GM19240 (cell line): ENCODE measurements around the gene CHCHD5.
"Not testable (repeated sequence)": the region's sequence is repeated elsewhere in the genome, so short reads cannot be mapped to it uniquely, and the experiment has no call there.

Experiments used
- DNase-seq: peaks from one replicate; pipeline ENCODE4 v3.0.0; 2011; ENCODE audit warnings: low spot score; ENCODE audit not compliant: insufficient read length

The CHCHD5 gene

DNA sequence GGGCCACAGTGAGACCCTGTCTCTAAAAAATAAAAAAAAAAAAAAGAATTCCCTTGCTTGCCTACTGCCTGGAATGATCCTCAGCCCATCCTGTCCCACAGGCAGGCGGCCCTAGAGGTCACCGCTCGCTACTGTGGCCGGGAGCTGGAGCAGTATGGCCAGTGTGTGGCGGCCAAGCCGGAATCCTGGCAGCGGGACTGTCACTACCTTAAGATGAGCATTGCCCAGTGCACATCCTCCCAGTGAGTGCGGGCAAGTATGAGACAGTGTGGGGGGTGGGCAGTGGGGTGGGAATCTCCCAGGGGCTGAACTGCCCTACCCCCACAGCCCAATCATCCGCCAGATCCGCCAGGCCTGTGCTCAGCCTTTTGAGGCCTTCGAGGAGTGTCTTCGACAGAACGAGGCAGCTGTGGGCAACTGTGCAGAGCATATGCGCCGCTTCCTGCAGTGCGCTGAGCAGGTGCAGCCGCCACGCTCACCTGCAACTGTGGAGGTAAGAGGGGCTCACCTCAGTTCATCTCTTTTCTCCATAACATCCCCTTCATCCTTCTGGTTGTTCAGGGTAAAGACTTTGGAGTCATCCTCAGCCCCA lies 1.6 kb downstream of the CHCHD5 start:
- no peak for DNase-seq

DNA sequence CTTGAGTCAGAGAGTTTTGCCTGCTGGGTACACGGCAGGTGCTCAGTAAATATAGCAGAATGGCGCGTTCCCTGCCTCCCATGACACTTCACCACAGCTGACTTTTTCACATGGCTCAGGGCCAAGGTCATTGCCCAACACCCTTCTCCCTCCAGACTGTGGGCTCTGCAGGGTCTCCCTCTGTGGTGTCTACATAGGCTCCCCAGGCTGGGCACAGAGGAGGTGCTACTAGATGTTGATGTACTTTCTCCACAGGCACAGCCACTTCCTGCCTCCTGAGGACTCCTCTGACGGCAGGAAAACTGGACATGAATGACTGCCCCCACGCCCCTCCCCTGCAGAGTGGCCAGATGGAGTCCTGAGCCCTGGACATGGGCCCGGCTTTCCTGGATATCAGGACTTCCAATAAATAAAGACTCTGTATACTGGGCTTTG lies 4.2 kb downstream of the CHCHD5 start:
- no peak for DNase-seq

DNA sequence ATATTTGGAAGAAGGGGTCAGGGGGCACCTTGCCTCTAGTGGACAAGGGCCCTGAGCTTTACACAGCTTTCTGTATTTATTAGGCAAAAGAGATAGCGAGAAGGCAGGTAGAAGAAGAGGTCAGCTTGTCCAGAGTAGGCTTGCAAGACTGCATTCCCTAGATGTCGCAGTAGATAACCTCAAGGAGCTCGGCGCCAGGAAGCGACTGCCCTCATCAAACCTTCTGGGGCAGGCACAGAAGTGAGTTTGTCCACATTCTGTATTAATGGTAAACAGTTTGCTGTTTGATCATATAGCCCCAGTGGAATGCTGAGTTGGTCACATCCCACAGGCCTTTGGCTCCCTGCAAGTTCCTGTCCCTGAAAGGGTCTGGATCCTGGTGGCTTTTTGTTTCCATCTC lies 7.0 kb downstream of the CHCHD5 start:
- DNase-seq: no peak

DNA sequence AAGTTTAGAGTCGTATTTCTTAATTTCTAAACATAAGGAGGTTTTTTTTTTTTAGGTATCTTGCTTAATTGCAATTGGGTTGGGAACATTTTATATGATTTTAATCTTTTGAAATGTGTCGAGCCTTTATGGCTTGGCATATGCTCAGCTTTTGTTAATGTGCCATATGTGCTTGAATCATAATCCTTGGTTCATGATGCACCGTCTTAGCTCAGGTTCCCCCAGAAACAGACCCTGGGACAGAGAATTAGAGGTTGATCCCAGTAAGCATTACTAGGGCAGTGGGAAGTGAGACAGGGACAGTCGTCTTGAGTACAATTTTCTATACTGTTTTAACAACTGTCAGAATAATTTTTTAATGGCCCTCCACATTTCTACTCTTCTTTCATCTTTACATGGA lies 9.3 kb downstream of the CHCHD5 start:
- DNase-seq: no peak

DNA sequence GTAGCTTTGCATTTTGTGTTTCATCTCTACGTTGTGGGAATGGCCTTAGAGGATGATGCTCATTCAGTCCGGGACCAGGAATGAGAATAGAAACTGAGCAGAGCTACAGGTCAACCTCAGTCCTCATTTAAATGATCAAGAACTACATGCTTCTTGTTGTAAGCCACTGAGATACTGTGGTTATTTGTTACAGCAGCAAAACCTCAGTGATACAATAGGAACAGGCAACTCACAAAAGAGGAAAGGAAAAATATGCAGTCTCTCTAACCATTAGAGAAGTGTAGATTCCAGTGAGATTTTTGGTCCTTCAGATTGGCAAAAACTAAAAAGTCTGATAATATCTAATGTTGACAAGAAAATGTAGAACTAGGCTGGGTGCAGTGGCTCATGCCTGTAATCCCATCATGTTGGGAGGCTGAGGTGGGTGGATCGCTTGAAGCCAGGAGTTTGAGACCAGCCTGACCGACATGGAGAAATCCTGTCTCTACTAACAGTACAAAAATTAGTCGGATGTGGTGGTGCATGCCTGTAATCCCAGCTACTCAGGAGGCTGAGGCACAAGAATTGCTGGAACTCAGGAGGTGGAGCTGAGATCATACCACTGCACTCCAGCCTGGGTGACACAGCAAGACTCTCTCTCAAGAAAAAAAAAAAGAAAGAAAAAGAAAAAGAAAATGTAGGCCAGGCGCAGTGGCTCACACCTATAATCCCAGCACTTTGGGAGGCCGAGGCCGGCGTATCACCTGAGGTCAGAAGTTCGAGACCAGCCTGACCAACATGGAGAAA lies 13.3 kb downstream of the CHCHD5 start:
- no peak for DNase-seq

DNA sequence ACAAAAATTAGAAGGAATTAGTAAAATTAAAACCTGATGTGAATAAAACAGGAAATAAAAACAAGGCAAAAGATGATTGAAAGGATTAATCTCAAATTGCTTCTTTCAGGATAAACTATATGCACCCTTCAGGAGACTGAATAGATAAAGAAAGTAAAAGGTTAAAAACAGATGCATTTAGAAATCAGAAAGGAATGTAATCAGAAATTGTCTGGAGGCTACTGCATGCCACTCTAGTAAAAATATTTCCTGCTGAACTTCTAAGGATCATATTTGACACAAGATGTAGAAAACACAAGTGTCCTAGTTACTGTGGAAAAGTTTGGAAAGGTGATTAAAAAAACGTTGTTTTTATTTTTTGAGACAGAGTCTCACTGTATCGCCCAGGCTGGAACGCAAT lies 16.2 kb downstream of the CHCHD5 start:
- DNase-seq: no peak

DNA sequence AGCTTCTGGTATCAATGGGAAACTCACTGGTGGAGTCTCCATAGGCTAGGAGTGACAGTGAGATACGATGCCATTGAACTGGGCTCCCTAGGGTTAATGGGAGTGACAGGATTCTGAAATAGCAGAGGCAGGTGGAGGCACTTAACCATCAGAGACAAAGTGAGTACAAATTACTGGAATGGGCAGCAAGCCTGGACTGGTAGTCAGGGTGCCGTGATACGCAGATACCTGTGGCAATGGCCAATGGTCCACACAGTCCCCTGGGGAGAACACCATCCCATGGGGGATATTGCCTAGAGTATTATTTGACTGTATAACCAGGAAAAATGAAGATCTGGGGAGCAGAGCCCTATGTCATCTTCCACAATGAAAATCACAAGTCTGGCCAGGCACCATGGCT lies 17.3 kb downstream of the CHCHD5 start:
- DNase-seq: no peak

DNA sequence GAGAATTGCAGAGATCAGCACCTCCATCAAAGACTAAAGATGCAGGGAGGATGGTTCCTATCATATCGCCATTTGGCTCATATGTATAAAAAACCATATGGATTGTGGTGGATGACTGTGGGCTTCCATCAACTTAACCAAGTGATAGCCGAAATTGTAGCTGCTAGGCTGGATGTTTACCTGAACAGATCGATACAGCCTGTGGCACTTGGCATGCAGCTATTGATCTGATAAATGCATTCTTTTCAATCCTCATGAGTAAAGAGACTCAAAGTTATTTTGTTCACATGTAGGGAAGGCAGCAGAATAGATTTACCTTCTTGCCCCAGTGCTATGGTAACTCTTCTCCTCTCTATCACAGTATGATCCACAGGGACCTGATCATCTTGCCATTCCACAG lies 18.5 kb downstream of the CHCHD5 start:
- no peak for DNase-seq

DNA sequence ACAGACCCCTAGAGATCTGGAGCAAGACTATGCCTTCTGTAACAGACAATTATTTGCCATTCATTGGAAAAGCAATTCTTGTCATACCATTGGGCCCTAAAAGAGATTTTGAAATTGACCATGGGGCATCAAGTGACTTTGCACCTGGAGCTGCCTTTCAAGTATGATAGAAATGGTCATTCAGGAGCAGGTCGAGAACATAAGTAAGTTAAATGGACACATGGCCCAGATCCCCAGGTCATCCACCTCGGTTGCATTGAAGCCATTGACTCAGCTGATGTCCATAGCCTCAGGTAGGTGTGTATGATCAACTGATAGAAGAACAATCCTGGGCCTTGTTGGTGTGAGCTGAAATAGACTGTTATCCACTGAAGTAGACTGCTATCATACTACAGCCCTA lies 19.3 kb downstream of the CHCHD5 start:
- no peak for DNase-seq

DNA sequence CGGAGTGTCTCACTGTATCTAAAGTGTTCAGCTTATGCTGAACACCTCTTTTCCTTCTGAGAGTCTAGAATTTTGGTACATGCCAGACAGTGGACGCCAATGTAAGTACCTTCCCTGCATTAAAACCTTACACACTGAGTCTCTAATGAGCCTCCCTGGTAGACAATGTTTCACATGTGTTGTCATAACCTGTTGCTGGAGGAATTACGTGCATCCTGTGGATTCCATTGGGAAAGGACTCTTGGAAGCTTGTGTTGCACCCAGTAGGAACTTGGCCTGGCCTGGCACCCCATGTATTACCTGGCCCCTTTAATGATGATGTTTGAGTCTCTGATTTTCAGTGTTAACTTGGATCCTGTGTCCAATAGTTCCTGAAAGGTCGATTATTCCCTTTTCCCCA lies 20.5 kb downstream of the CHCHD5 start:
- DNase-seq: no peak

DNA sequence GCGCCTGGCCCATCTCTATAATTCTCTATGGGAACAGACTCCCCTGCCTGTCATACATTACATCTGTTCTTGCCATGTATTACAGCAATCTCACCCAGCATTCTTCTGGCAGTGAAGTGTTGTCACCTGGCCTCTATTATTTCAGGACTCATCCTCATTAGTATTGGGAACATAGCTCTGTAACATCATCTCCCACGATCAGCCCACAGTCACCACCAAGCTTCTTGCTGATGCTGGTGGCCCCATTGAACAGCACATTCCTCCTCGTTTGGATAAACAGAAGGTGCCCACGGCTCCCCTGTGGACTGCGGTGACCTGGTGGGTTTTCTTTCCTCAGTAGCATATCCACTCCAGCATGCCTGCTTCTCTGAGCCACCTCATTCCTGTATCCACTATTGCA lies 21.5 kb downstream of the CHCHD5 start:
- DNase-seq: no peak

DNA sequence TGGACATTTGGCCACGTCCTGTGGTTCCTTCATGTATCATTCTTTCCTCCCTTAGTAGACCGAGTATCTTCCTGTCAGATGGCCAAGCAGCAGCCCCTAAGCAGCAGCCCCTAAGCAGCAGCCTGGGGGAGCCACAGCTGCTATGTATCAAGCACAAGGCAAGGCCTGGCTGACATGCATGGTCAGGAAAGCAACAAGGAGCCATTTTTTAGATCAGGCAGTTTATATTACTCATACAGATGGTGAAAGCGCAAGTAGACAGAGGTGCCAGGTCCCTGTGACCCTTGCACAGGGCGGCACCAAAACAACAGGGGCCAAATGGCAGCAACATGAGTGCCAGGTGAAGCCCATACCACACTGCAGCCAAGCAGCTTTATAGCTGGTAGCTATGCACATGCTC lies 22.1 kb downstream of the CHCHD5 start:
- DNase-seq: no peak

DNA sequence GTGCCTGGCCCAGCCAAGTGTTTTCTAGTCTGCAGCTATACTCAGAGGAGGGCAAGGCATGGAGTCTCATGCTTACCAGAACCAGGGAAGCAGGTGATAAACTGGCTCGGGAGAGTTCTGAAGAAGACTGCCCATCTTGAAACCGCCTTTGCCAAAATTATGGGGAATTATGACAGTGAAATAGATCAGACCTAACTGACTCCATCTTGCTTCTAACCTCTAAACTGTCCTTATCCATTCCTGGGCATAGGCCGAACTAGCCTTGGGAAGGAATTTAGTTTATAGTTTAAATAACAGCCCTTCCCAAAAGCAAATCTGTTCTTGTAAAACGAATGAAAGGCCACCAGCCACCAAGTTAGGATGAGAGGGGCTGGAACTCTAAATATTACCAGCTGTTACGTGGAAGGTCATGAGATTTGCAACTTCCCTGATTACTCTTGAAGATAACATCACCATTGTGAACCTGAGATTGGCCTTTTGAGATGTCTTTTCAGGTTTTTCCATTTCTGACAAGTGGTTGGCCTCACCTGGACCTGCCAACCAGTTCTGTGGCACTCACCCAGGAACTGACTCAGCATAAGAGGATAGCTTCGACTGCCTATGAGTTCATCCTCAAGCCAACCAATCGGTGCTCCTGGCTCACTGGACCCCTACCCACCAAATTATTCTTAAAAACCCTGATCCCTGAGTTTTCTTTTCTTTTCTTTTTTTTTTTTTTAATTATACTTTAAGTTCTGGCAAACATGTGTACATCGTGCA lies 23.4 kb downstream of the CHCHD5 start:
- no peak for DNase-seq

DNA sequence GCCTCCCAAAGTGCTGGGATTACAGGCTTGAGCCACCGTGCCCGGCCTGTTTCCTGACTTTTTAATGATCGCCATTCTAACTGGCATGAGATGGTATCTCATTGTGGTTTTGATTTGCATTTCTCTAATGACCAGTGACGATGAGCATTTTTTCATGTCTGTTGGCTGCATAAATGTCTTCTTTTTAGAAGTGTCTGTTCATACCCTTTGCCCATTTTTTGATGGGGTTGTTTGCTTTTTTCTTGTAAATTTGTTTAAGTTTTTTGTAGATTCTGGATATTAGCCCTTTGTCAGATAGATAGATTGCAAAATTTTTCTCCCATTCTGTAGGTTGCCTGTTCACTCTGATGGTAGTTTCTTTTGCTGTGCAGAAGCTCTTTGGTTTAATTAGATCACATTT lies 24.9 kb downstream of the CHCHD5 start:
- DNase-seq: not testable (repeated sequence)

DNA sequence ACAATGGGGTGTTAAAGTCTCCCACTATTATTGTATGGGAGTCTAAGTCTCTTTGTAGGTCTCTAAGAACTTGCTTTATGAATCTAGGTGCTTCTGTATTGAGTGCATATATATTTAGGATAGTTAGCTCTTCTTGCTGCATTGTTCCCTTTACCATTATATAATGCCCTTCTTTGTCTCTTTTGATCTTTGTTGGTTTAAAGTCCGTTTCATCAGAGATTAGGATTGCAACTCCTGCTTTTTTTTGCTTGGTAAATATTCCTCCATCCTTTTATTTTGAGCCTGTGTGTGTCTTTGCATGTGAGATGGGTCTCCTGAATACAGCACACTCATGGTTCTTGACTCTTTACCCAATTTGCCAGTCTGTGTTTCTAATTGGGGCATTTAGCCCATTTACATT lies 27.9 kb downstream of the CHCHD5 start:
- not testable (repeated sequence) for DNase-seq

DNA sequence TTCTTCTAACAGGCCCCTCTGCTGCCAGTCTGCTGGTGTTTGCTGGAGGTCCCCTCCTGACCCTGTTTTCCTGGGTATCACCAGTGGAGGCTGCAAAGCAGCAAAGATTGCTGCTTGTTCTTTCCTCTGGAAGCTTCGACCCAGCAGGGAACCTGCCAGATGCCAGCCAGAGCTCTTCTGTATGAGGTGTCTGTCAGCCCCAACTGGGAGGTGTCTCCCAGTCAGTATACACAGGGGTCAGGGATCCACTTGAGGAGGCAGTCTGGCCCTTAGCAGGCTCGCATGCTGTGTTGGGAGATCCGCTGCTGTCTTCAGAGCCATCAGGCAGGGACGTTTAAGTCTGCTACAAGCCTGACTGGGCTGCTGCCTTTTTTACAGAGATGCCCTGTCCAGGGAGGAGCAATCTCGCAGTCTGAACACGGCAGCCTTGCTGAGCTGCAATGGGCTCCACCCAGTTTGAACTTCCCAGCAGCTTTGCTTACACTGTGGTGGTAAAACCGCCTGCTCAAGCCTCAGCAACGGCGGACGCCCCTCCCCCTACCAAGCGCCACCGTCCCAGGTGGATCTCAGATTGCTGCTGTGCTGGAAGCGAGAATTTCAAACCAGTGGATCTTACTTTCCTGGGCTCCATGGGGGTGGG lies 29.9 kb downstream of the CHCHD5 start:
- no peak for DNase-seq

DNA sequence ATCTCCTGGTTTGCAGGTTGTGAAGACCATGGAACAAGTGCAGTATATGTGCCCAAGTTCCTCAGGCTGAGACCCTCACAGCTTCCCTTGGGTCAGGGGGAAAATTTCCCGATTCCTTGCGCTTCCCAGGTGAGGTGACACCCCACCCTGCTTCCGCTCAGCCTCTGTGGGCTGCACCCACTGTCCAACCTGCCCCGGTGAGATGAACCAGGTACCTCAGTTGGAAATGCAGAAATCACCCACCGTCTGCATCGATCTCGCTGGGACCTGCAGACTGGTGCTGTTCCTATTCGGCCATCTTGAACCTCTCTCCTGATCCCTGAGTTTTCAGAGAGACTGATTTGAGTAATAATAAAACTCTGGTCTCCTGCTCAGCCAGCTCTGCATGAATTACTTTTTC lies 30.6 kb downstream of the CHCHD5 start:
- no peak for DNase-seq

DNA sequence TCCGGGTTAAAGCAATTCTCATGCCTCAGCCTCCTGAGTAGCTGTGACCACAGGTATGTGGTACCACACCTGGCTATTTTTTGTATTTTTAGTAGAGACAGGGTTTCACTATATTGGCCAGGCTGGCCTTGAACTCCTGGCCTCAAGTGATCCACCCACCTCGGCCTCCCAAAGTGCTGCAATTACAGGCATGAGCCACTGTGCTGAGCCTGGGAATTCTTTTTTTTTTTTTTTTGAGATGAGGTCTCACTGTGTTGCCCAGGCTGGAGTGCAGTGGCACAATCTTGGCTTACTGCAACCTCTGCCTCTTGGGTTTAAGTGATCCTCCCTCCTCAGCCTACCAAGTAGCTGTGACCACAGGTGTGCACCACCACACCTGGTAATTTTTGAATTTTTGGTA lies 31.4 kb downstream of the CHCHD5 start:
- not testable (repeated sequence) for DNase-seq

DNA sequence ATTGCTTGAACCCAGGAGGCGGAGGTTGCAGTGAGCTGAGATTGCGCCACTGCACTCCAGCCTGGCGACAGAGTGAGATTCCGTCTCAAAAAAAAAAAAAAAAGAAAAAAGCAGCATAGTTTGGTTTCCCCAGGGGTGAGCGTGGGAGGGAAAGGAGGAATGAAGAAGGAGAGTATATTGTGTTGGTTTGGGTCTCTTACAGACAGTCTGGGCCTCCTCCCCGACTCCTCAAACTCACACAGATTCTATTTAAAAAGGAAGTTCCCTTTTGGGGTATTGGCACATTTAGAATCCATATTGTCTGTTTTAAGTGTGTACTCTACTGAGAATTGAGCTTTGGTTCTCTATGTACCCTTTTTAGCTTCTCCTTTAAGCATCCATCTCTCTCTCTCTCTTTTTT lies 34.0 kb downstream of the CHCHD5 start:
- no peak for DNase-seq

DNA sequence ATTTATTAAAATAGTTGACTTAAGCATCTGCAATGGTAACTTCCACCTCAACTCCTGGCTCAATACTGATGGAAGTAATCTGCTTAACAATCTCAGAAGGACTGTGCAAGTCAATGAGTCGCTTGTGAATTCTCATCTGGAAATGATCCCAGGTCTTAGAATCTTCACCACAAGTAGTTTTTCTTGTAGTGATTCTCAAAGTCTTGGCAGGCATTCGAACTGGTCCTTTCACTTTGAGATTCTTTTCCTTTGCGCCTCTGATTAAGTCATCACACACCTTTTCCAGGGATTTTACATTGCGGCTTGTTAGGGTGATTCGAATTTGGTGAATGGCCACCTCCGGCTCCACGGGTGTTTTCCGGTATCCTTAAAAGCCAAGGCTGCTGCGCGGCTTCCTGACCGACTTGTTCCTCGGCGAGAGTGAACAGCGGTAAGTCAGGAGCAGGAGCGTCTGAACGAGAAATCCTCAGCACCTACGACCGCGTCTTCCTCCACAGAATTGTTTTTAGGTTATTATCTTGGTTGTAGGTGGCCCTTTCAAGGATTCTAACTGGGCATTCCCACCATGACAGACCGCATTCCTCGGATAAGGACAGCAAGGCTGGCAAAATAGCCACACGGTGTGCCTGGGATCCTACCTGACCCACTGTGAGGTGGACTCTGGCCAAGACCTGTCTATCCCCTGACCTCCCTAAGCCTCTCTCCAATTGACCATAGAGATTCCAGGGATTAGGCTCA lies 37.5 kb downstream of the CHCHD5 start:
- DNase-seq: no peak

DNA sequence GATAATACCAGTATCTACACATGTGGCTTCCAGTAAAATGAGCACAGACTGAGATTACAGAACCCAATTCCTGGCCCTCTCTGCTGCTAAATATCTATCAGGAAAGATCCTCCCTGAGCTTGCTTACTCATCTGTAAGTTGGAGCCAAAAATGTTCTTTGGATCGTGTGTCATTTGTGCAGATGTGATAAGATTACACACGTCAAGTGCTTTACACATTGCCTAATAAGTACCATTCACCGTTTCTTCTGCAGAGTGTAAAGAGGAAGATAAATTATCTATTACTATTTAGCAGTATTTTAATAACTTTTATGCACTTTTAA lies 38.1 kb downstream of the CHCHD5 start:
- no peak for DNase-seq
